Mesendoderm (in vitro differentiated cells): ENCODE results near the gene PTPRG.

Experiments used
- DNase-seq: peaks from one replicate; pipeline ENCODE4 v3.0.0; 2013
- H2AK5ac ChIP-seq: 2 replicates; pipeline ENCODE4 v1.6.1; 2013; ENCODE audit warnings: low read length, inconsistent platforms
- H2BK120ac ChIP-seq: 2 replicates; pipeline ENCODE4 v1.6.1; 2013; ENCODE audit warnings: low read depth, mild to moderate bottlenecking, low read length, moderate library complexity, mixed read lengths
- H2BK15ac ChIP-seq: replicated peaks from 2 replicates; pipeline ENCODE4 v1.6.1; 2013; ENCODE audit warnings: low read depth, mild to moderate bottlenecking, moderate library complexity
- H2BK5ac ChIP-seq: 2 replicates; pipeline ENCODE4 v1.6.1; 2013; ENCODE audit warnings: low read length, inconsistent platforms
- H3K18ac ChIP-seq: 2 replicates; pipeline ENCODE4 v1.6.1; 2013; ENCODE audit warnings: mild to moderate bottlenecking, low read length, mixed read lengths
- H3K23ac ChIP-seq: one replicate; pipeline ENCODE4 v1.6.1; 2013; ENCODE audit warnings: low read length
- H3K27ac ChIP-seq: 2 replicates; pipeline ENCODE4 v1.5.1; 2013; ENCODE audit warnings: low read depth, mild to moderate bottlenecking, inconsistent platforms, low read length, moderate library complexity
- H3K27me3 ChIP-seq: 2 replicates; pipeline ENCODE4 v1.6.1; 2013; ENCODE audit warnings: low read length, control low read depth, mild to moderate bottlenecking, inconsistent platforms; ENCODE audit not compliant: insufficient read depth, poor library complexity
- H3K36me3 ChIP-seq: 2 replicates; pipeline ENCODE4 v1.6.1; 2013; ENCODE audit warnings: low read length, inconsistent platforms; ENCODE audit not compliant: control insufficient read depth, insufficient read depth
- H3K4ac ChIP-seq: one replicate; pipeline ENCODE4 v1.6.1; 2013; ENCODE audit warnings: low read depth, mild to moderate bottlenecking, low read length, moderate library complexity
- H3K4me1 ChIP-seq: 2 replicates; pipeline ENCODE4 v1.6.1; 2013; ENCODE audit warnings: low read depth, low read length, inconsistent platforms; ENCODE audit not compliant: control insufficient read depth
- H3K4me2 ChIP-seq: 2 replicates; pipeline ENCODE4 v1.6.1; 2013; ENCODE audit warnings: low read length
- H3K4me3 ChIP-seq: 2 replicates; pipeline ENCODE4 v1.5.1; 2013; ENCODE audit warnings: mild to moderate bottlenecking, low read length
- H3K56ac ChIP-seq: one replicate; pipeline ENCODE4 v1.6.1; 2013; ENCODE audit warnings: low read length
- H3K79me1 ChIP-seq: 2 replicates; pipeline ENCODE4 v1.6.1; 2013; ENCODE audit warnings: low read length, inconsistent platforms
- H3K79me2 ChIP-seq: 2 replicates; pipeline ENCODE4 v1.6.1; 2013; ENCODE audit warnings: mild to moderate bottlenecking, low read length; ENCODE audit not compliant: control insufficient read depth, insufficient read depth
- H3K9ac ChIP-seq: 2 replicates; pipeline ENCODE4 v1.6.1; 2013; ENCODE audit warnings: low read length, inconsistent platforms
- H4K5ac ChIP-seq: one replicate; pipeline ENCODE4 v1.6.1; 2013; ENCODE audit warnings: low read length
- H4K8ac ChIP-seq: one replicate; pipeline ENCODE4 v1.6.1; 2013; ENCODE audit warnings: low read depth, mild to moderate bottlenecking, control low read depth, low read length, moderate library complexity
- WGBS: extraction: QIAGEN DNeasy Blood & Tissue Kit; methylation state at CpG from one replicate; pipeline ENCODE4 v1.1.7; 2013; ENCODE audit warnings: low lambda C conversion rate, missing lambda C conversion rate; ENCODE audit not compliant: insufficient coverage; ENCODE audit errors: extremely low coverage; 5-methylcytosine and 5-hydroxymethylcytosine counted together

PTPRG gene

GRCh38 chr3:62167566-62168262, 606.3 kb downstream of the PTPRG start:
- no CpG with 5 or more reads among the region's 12 CpGs for WGBS
- H3K56ac ChIP-seq = peak overlapping the region; percentile 22
- no peaks in the 10 kb centered on the region for H3K79me1 ChIP-seq
- H2BK5ac ChIP-seq = no peak overlapping the region
- no peak overlapping the region for H3K4me3 ChIP-seq
- no peak overlapping the region for H3K4me2 ChIP-seq
- H3K36me3 ChIP-seq = no peaks in the 10 kb centered on the region
- H2BK15ac ChIP-seq = no peak overlapping the region
- peaks cover 25% of the 10 kb centered on the region for H3K4me1 ChIP-seq
- no peak for DNase-seq
- no peak overlapping the region for H3K23ac ChIP-seq
- H2BK120ac ChIP-seq = no peak overlapping the region
- H2AK5ac ChIP-seq = peak overlapping the region; percentile 47
- no peak overlapping the region for H3K18ac ChIP-seq
- peak overlapping the region; percentile 58 for H3K4ac ChIP-seq
- no peaks in the 10 kb centered on the region for H3K79me2 ChIP-seq
- H3K27me3 ChIP-seq = no peaks in the 10 kb centered on the region
- H3K9ac ChIP-seq = no peak overlapping the region
- no peak overlapping the region for H3K27ac ChIP-seq
- no peak overlapping the region for H4K5ac ChIP-seq
- H4K8ac ChIP-seq = no peak overlapping the region

GRCh38 chr3:62168356-62168755, 607.0 kb downstream of the PTPRG start:
- H3K4me2 ChIP-seq = no peak overlapping the region
- no peak overlapping the region for H2BK120ac ChIP-seq
- no peaks in the 10 kb centered on the region for H3K36me3 ChIP-seq
- H3K79me2 ChIP-seq = no peaks in the 10 kb centered on the region
- no peak overlapping the region for H4K8ac ChIP-seq
- H2BK15ac ChIP-seq = no peak overlapping the region
- no CpG with 5 or more reads among the region's 3 CpGs for WGBS
- peak overlapping the region; percentile 1 for H2AK5ac ChIP-seq
- H3K18ac ChIP-seq = peak overlapping the region; percentile 29
- H3K4ac ChIP-seq = no peak overlapping the region
- H3K4me3 ChIP-seq = no peak overlapping the region
- H4K5ac ChIP-seq = no peak overlapping the region
- peak overlapping the region; percentile 37 for H2BK5ac ChIP-seq
- H3K4me1 ChIP-seq = peaks cover 25% of the 10 kb centered on the region
- H3K27ac ChIP-seq = peak overlapping the region; percentile 7
- H3K56ac ChIP-seq = peak overlapping the region; percentile 40
- no peak overlapping the region for H3K23ac ChIP-seq
- H3K27me3 ChIP-seq = no peaks in the 10 kb centered on the region
- no peaks in the 10 kb centered on the region for H3K79me1 ChIP-seq
- no peak overlapping the region for H3K9ac ChIP-seq
- no peak for DNase-seq

- Histone ChIP-seq H3K4me1 (peaks cover 25% of the 10 kb centered on the region), H2BK5ac (peak overlapping the region; percentile 90), H3K4ac (peak overlapping the region; percentile 71), H3K36me3 (no peaks in the 10 kb centered on the region), H3K4me3 (no peak overlapping the region), H3K18ac (peak overlapping the region; percentile 94), H3K4me2 (no peak overlapping the region), H3K79me1 (no peaks in the 10 kb centered on the region), H3K27me3 (no peaks in the 10 kb centered on the region), H4K8ac (no peak overlapping the region), H3K9ac (peak overlapping the region; percentile 18), H3K56ac (peak overlapping the region; percentile 82), H2BK15ac (peak overlapping the region; percentile 98), H4K5ac (no peak overlapping the region), H3K27ac (peak overlapping the region; percentile 98), H2AK5ac (no peak overlapping the region), H2BK120ac (no peak overlapping the region), H3K79me2 (no peaks in the 10 kb centered on the region), H3K23ac (no peak overlapping the region)
- DNase-seq = peak; percentile 95
- WGBS = no CpG with 5 or more reads among the region's 4 CpGs
These were observed 608.7 kb downstream of the PTPRG start for GRCh38 chr3:62169906-62170660.

- no peak overlapping the region for H2BK15ac ChIP-seq
- H3K4me2 ChIP-seq = no peak overlapping the region
- H3K79me1 ChIP-seq = no peaks in the 10 kb centered on the region
- H3K56ac ChIP-seq = no peak overlapping the region
- no peak for DNase-seq
- H2AK5ac ChIP-seq = no peak overlapping the region
- H3K23ac ChIP-seq = no peak overlapping the region
- H3K36me3 ChIP-seq = no peaks in the 10 kb centered on the region
- H3K4ac ChIP-seq = no peak overlapping the region
- H3K79me2 ChIP-seq = no peaks in the 10 kb centered on the region
- H4K5ac ChIP-seq = no peak overlapping the region
- no peak overlapping the region for H3K18ac ChIP-seq
- peaks cover 25% of the 10 kb centered on the region for H3K4me1 ChIP-seq
- no peak overlapping the region for H3K9ac ChIP-seq
- H3K4me3 ChIP-seq = no peak overlapping the region
- no peaks in the 10 kb centered on the region for H3K27me3 ChIP-seq
- no peak overlapping the region for H2BK5ac ChIP-seq
- no peak overlapping the region for H4K8ac ChIP-seq
- H2BK120ac ChIP-seq = no peak overlapping the region
- no CpG with 5 or more reads among the region's 2 CpGs for WGBS
- H3K27ac ChIP-seq = no peak overlapping the region
These were observed 610.4 kb downstream of the PTPRG start for GRCh38 chr3:62171789-62172188.

- no CpG with 5 or more reads among the region's 1 CpG for WGBS
- no peaks in the 10 kb centered on the region for H3K79me2 ChIP-seq
These were observed 610.8 kb downstream of the PTPRG start for GRCh38 chr3:62172199-62172598.

More at GRCh38 chr3:62172199-62172598, 610.8 kb downstream of the PTPRG start:
- no peak overlapping the region for H4K5ac ChIP-seq
- no peak for DNase-seq
- H2BK5ac ChIP-seq = no peak overlapping the region
- H3K4ac ChIP-seq = no peak overlapping the region
- no peak overlapping the region for H4K8ac ChIP-seq
- no peak overlapping the region for H2AK5ac ChIP-seq
- H3K23ac ChIP-seq = no peak overlapping the region
- H3K4me2 ChIP-seq = no peak overlapping the region
- peaks cover 25% of the 10 kb centered on the region for H3K4me1 ChIP-seq
- no peak overlapping the region for H3K18ac ChIP-seq
- H3K4me3 ChIP-seq = no peak overlapping the region
- no peak overlapping the region for H3K9ac ChIP-seq
- H3K36me3 ChIP-seq = no peaks in the 10 kb centered on the region
- H3K79me1 ChIP-seq = no peaks in the 10 kb centered on the region
- no peak overlapping the region for H3K56ac ChIP-seq
- H3K27me3 ChIP-seq = no peaks in the 10 kb centered on the region
- H3K27ac ChIP-seq = no peak overlapping the region
- no peak overlapping the region for H2BK120ac ChIP-seq
- no peak overlapping the region for H2BK15ac ChIP-seq
